DND-41 (cell line): ENCODE measurements around the gene RNF220.

ENCODE experiments used
- ATAC-seq: fragments of 200-7000 bp; cut with Tn5 transposase; 3 replicates; pipeline ENCODE4 v1.9.1; 2021; ENCODE audit warnings: low read depth; ENCODE audit not compliant: insufficient read depth
- DNase-seq: peaks from one replicate; pipeline ENCODE4 v3.0.0-alpha.2; 2020
- H2AFZ ChIP-seq: 2 replicates; pipeline ENCODE4 v1.6.0; 2012; ENCODE audit warnings: low read depth, low read length
- H3K27ac ChIP-seq: 2 replicates; pipeline ENCODE4 v1.5.1; 2012; ENCODE audit warnings: low read length, inconsistent platforms
- H3K27me3 ChIP-seq: fragments of 200-600 bp; sonication (generic); 2 replicates; pipeline ENCODE4 v1.6.0; 2012; ENCODE audit warnings: low read length, mild to moderate bottlenecking, inconsistent platforms; ENCODE audit not compliant: insufficient read depth, poor library complexity
- H3K36me3 ChIP-seq: 2 replicates; pipeline ENCODE4 v1.5.1; 2012; ENCODE audit warnings: low read length, inconsistent platforms; ENCODE audit not compliant: insufficient read depth
- H3K4me1 ChIP-seq: 2 replicates; pipeline ENCODE4 v1.5.1; 2012; ENCODE audit warnings: mild to moderate bottlenecking, low read length; ENCODE audit not compliant: insufficient read depth
- H3K4me2 ChIP-seq: 2 replicates; pipeline ENCODE4 v1.6.0; 2012; ENCODE audit warnings: mild to moderate bottlenecking, moderate library complexity, low read length, inconsistent platforms; ENCODE audit not compliant: insufficient read depth
- H3K4me3 ChIP-seq, 2 experiments: fragments of 200-600 bp in 1 of 2; shearing (Covaris generic) in 1 of 2; 2 replicates each; pipeline ENCODE4 v1.5.1; 2012 to 2016; ENCODE audit warnings: inconsistent platforms in 2 of 2, low read length in 2 of 2, mild to moderate bottlenecking in 2 of 2, low read depth in 1 of 2, moderate library complexity in 1 of 2
- H3K79me2 ChIP-seq: 2 replicates; pipeline ENCODE4 v1.6.0; 2012; ENCODE audit warnings: low read length, inconsistent platforms; ENCODE audit not compliant: insufficient read depth
- H3K9ac ChIP-seq: 2 replicates; pipeline ENCODE4 v1.6.0; 2012; ENCODE audit warnings: low read depth, mild to moderate bottlenecking, inconsistent platforms, low read length, moderate library complexity
- H3K9me3 ChIP-seq: 2 replicates; pipeline ENCODE4 v1.5.1; 2012; ENCODE audit warnings: low read length, moderate library complexity, mild to moderate bottlenecking, inconsistent platforms; ENCODE audit not compliant: insufficient read depth, severe bottlenecking
- H4K20me1 ChIP-seq: 2 replicates; pipeline ENCODE4 v1.6.0; 2012; ENCODE audit warnings: low read length; ENCODE audit not compliant: insufficient read depth
- EZH2 ChIP-seq: IDR thresholded peaks from 3 replicates; pipeline ENCODE4 v1.6.1; 2012; ENCODE audit warnings: borderline replicate concordance, low read depth, mild to moderate bottlenecking, moderate library complexity, low read length, inconsistent platforms; ENCODE audit not compliant: severe bottlenecking
- TF ChIP-seq, protein P1 (sequence below): IDR thresholded peaks from 2 replicates; pipeline ENCODE4 v1.5.1; 2012; ENCODE audit warnings: borderline replicate concordance, low read length, moderate library complexity, mild to moderate bottlenecking; ENCODE audit not compliant: poor library complexity, severe bottlenecking; ENCODE audit errors: extremely low read depth

The RNF220 gene

DNA sequence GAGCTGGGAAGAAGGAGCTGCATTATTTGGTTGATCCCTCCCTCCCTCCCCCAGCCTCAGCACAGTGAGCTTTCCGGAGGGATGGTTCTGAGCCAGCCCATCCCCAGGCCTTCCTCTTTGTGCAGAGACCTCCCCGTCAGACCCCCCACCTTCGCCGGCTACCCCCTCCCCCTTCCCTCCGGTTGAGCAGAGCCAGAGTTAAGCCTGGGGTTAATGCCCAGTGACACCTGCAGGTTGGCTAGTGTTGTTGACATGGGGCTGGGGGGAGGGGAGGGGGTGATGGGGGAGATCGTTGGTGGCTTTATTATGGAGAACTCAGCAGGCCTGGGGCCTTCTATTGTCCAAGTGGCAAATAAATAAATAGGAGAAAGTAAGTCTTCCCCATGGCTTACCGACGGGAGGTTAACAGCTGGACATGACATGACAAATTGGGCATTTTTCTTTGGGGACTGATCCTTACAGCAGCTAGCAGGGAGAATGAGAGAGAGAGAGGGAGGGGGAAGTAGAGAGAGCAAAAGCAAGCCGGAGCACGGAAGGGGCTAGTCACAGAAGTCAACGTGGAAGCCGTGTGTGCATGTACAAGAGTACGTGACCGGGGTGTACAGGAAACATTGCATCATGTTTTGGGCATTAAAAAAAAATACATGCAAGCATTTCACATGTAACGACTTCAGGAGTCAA, 138.1 kb downstream of the RNF220 start:
- DNase-seq (no peak), ATAC-seq (no peak)
- Histone ChIP-seq H3K4me1 (no peaks in the 10 kb centered on the region), H3K4me2 (no peak overlapping the region), H3K9ac (no peak overlapping the region), H3K36me3 (no peaks in the 10 kb centered on the region), H3K27me3 (no peaks in the 10 kb centered on the region), H3K9me3 (no peaks in the 10 kb centered on the region), H3K79me2 (no peaks in the 10 kb centered on the region), H3K27ac (no peak overlapping the region), H4K20me1 (no peaks in the 10 kb centered on the region), H2AFZ (no peak overlapping the region), H3K4me3 (no peak overlapping the region)
- TF ChIP-seq EZH2, result no peak
- TF ChIP-seq, protein P1, sequence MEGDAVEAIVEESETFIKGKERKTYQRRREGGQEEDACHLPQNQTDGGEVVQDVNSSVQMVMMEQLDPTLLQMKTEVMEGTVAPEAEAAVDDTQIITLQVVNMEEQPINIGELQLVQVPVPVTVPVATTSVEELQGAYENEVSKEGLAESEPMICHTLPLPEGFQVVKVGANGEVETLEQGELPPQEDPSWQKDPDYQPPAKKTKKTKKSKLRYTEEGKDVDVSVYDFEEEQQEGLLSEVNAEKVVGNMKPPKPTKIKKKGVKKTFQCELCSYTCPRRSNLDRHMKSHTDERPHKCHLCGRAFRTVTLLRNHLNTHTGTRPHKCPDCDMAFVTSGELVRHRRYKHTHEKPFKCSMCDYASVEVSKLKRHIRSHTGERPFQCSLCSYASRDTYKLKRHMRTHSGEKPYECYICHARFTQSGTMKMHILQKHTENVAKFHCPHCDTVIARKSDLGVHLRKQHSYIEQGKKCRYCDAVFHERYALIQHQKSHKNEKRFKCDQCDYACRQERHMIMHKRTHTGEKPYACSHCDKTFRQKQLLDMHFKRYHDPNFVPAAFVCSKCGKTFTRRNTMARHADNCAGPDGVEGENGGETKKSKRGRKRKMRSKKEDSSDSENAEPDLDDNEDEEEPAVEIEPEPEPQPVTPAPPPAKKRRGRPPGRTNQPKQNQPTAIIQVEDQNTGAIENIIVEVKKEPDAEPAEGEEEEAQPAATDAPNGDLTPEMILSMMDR, result no peak

DNA sequence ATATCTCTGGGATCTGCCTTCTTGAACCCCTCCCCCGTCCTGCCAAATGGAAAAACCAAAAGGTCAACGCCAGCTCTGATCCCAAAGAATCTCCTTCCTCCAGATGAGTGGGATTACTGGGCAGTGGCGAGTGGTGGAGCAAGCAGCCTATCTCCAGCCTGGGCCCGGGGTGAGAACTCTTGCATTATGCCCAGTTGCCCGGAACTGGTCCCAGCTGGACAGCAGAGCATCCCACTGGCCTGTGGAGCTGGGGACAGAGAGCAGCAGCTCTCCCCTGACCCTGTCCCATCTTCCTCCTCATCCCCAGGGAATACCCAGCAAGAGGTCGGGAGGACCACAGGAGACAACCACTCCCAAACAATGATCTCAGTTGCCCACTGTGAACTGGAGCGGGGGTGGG, 138.7 kb downstream of the RNF220 start:
- TF ChIP-seq, protein P1, result no peak
- TF ChIP-seq EZH2, result no peak
- no peak for ATAC-seq
- Histone ChIP-seq H3K27me3 (no peaks in the 10 kb centered on the region), H3K4me1 (no peaks in the 10 kb centered on the region), H3K4me2 (no peak overlapping the region), H3K27ac (no peak overlapping the region), H3K4me3 (no peak overlapping the region), H3K9me3 (no peaks in the 10 kb centered on the region), H3K9ac (no peak overlapping the region), H3K36me3 (no peaks in the 10 kb centered on the region), H2AFZ (no peak overlapping the region), H4K20me1 (no peaks in the 10 kb centered on the region), H3K79me2 (no peaks in the 10 kb centered on the region)
- DNase-seq, result no peak

DNA sequence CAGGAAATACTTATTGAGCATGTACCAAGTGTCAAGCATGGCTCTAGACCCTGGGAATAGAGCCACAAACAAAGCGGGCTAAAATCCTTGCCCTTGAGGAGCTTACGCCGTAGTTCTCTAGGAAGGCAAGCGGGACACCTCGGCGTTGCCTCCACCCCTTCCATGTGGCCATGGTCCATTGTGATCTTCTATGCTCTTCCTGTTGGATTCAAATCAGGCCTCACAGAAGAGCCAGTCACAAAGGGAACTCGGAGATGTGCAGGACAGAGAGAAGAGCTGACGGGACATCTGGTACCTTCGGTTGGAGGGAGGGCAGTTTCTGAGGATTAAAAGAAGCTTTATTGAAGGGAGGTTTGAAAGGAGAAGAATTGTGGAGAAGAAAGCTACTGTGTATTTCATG, 139.9 kb downstream of the RNF220 start:
- Histone ChIP-seq H3K4me2 (no peak overlapping the region), H3K27ac (no peak overlapping the region), H4K20me1 (no peaks in the 10 kb centered on the region), H3K9me3 (no peaks in the 10 kb centered on the region), H3K9ac (no peak overlapping the region), H3K4me1 (no peaks in the 10 kb centered on the region), H3K4me3 (no peak overlapping the region), H2AFZ (no peak overlapping the region), H3K36me3 (no peaks in the 10 kb centered on the region), H3K79me2 (no peaks in the 10 kb centered on the region), H3K27me3 (peaks cover 4% of the 10 kb centered on the region)
- TF ChIP-seq EZH2, result no peak
- TF ChIP-seq, protein P1, result no peak
- no peak for DNase-seq
- no peak for ATAC-seq
